Esophagus squamous epithelium (tissue), 4 donors: ENCODE data around the gene FBN3.

Experiments
- CTCF ChIP-seq, 6 experiments: fragments of 450-650 bp in 4 of 6; fragments of 200-600 bp in 2 of 6; sonication (generic) in 2 of 6; IDR thresholded peaks; one replicate each; pipeline ENCODE4 v1.5.1; 2016 to 2019; ENCODE audit warnings: antibody characterized with exemption in 6 of 6, mild to moderate bottlenecking in 4 of 6, moderate library complexity in 4 of 6
- POLR2A ChIP-seq, 4 donors: fragments of 450-650 bp; IDR thresholded peaks; one replicate each; pipeline ENCODE4 v1.6.1; 2017; ENCODE audit warnings: antibody characterized with exemption in 4 of 4, mild to moderate bottlenecking in 4 of 4, moderate library complexity in 3 of 4

DNA sequence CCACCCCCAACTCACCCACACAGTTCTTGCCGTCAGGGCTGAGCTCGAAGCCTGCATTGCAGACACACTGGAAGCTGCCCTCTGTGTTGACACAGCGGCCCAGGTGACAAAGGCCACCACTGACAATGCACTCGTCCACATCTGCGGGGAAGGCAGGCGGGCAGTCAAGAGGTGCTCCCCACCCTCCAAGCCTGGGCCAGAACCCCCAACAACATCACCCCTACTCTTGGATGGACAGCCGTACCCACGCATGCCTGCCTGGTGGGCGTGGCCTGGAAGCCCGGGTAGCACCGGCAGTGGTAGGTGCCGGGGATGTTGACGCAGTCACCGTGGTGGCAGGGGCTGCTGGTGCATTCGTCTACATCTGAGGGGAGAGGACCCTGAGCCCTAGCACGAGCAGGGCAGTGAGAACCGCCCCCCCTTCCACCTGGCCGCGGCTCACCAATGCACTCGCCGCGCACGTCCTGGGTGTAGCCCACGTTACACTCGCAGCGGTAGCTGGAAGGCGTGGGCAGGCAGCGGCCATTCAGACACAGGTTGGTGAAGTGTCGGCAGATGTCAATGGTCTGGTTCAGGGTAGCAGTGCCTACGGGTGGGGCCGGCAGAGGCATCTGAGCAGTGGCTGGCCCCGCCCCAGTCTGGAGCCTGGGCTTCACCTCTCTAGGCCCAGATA is 13.3 kb downstream of the FBN3 start:
- TF ChIP-seq CTCF (IDR thresholded peaks at IDR 0.05) (no peak), POLR2A (IDR thresholded peaks at IDR 0.05) (no peak)
